Dedifferentiated amniotic fluid mesenchymal stem cell (primary cell): ENCODE results near the gene FRMD5.

Experiments used
- DNase-seq: peaks from one replicate; pipeline ENCODE4 v3.0.0-alpha.2; 2016; ENCODE audit errors: extremely low spot score

Gene FRMD5

GRCh38 chr15:43927203-43927602, 267.9 kb downstream of the FRMD5 start:
- no peak for DNase-seq

- DNase-seq = no peak
Observed at GRCh38 chr15:43923553-43923952, 271.5 kb downstream of the FRMD5 start.

DNA sequence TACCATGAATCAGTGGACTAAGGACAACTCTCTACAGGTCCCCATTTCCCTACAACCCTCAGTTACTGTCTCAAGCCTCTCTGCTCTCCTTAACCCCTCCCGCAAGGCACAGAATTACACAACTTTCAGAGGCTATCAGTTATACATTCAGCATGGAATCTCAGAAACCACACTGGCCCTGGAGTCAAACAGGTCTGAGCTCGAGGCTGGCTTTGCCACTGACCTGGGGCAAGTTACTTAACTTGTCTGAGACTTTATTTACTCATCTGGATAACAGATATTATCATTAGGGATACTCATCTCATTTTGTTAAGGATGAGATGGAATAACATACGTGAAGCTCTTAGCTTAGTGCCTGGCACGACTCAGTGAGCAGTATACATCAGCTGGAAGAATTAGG, 273.1 kb downstream of the FRMD5 start:
- peak; percentile 16 for DNase-seq

- peak; percentile 18 for DNase-seq
Observed at GRCh38 chr15:43920815-43921214, 274.3 kb downstream of the FRMD5 start.

GRCh38 chr15:43920254-43920600, 274.8 kb downstream of the FRMD5 start:
- DNase-seq = no peak

DNA sequence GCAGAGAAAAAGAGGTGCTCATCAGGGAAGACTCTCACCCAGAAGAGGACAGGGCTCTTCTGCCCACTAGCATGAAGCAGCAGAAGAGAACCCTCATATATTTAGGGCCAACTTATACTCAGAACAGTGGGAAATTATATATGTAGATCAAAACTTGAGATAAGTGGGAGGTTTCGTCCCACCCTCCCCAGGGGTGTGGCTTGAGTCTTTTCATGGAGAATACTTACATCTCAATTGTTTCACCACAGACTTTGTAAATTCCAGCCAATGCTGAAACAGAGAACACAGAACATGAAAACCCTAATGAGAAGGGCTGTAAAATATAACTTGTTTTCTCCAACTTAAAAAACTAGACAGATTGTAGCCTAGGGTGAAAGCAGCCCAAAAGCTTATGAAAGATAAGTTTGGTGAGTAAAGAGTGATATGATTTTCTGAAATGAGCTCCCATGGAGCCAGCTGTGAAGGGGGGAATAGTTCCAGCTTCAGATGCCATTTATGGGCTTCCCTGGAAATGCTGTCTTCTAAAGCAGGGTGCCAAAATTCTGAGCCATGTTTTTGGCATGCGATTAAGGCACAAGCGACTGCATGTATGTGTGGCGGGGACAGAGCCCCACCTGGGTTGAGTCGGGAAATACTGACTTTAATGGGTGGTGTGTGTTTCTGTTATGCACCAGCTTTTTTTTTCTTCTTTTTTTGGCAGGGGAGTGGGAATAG, 275.4 kb downstream of the FRMD5 start:
- DNase-seq = no peak

- DNase-seq = no peak
Observed at GRCh38 chr15:43918717-43919116, 276.4 kb downstream of the FRMD5 start.

- no peak for DNase-seq
Observed at GRCh38 chr15:43916326-43916660, 278.8 kb downstream of the FRMD5 start.

- DNase-seq = no peak
Observed at GRCh38 chr15:43915631-43916325, 279.3 kb downstream of the FRMD5 start.

DNA sequence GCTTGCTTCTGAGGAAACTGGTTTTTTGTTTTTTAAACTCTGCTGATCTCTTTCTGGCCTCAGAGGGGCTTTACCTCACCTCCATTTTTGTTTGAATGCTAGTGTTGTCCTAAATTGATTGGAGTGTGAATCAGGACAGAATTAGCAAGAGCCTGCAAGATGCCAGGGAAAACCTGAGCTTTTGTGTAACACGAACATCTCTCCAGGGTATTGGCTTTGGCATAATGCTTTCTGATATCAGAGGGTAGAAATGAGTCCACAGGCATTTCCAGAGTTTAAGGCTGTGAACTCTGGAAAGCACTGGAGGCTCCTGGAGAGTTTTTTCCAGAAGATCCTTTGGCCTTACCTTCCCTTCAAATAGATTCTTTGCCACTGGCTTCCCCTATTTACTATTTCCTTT, 281.1 kb downstream of the FRMD5 start:
- no peak for DNase-seq

- peak; percentile 91 for DNase-seq
Observed at GRCh38 chr15:43913026-43913780, 281.9 kb downstream of the FRMD5 start.

- DNase-seq = no peak
Observed at GRCh38 chr15:43912208-43912607, 282.9 kb downstream of the FRMD5 start.

DNA sequence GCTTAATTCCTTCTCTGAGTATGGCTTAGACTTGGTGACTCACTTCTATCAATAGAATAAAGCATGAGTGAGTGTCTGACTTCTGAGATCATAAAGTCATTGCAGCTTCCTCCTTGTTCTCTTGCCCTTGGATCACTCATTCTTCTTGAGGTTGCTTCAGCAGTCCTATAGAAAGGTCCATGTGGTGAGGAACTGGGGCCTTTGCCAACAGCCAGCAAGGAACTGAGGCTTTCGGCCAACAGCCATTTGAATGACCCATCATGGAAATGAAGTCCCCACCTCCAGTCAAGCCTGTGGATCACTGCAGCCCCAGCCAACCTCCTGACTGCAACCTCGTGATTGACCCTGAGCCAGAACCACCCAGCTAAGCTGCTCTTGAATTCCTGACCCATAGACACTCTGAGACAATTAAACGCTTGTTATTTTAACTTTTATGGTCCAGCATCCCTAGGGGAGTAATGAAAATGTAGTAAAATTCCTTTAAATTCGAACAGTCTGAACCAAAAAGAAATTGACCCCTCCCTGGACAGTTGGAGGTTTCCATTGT, 283.8 kb downstream of the FRMD5 start:
- peak; percentile 62 for DNase-seq

DNA sequence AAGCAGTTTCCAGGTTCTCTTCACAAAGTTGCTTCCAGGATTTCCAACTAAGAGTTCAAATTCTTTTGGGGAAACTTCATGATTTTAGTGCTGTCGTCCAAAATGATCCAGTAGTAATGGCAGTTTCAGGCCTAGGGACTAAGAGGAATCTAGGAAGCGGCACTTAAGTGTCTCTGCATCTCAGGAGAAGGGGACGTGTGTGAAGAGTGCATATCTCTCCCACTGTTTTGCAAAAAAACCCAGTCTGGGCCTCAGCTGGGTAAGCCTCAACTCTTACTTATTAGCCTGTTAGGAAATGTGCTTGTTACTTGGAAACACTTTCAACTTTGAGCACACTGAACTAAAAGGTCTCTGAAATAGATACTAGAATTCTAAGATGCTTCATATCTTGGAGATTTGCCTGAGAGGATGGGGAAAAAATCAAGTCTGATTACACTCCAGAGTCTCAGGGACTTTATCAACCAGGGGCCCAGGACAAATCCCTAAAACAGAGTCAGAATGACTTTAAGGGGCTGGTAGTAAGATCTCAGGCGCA, 286.5 kb downstream of the FRMD5 start:
- DNase-seq = no peak

DNA sequence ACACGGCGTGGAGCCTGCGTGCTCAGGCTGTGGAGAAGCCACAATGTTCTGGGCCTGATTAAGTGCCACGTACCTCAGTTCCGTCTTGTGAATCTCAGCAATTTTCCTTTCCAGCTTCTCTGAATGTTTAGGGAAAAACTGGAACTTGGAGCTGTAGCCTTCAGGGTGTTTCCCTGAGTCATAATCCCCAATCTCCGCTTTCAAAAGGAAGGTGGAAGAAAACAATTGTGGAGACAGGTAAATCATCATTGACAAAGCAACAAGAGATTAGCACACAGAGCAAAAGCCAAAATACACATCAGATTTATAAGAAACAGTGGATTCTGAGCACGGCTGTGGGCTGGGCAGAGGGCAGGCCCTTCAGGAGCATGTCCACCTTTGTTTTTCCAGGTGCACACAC, 289.3 kb downstream of the FRMD5 start:
- DNase-seq = no peak

- peak; percentile 60 for DNase-seq
Observed at GRCh38 chr15:43903864-43904290, 291.2 kb downstream of the FRMD5 start.

GRCh38 chr15:43901495-43901894, 293.6 kb downstream of the FRMD5 start:
- DNase-seq = no peak

- no peak for DNase-seq
Observed at GRCh38 chr15:43900996-43901395, 294.1 kb downstream of the FRMD5 start.

GRCh38 chr15:43899928-43900327, 295.1 kb downstream of the FRMD5 start:
- DNase-seq = no peak

GRCh38 chr15:43898891-43899290, 296.2 kb downstream of the FRMD5 start:
- no peak for DNase-seq

DNA sequence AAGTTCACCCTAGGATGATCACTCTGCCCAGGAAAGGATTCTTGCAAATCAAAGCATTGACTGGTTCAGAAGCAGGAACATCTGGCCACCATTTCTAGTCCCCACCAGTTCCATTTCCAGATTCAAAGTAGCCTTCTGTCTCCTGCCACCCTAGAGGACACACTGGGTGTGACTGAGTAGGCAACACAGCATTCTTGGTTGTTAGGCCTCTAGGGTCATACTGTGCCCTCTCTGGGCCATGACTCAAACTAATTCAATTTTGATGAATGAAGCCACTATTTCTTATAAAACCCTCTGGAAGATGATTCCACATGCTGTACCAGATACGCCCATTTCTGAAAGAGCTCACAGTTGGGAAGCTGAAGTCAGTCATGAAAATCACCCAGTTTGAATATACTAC, 298.5 kb downstream of the FRMD5 start:
- no peak for DNase-seq

- no peak for DNase-seq
Observed at GRCh38 chr15:43895586-43895985, 299.5 kb downstream of the FRMD5 start.
